ENCODE measurements around the gene DPF3.

DNA sequence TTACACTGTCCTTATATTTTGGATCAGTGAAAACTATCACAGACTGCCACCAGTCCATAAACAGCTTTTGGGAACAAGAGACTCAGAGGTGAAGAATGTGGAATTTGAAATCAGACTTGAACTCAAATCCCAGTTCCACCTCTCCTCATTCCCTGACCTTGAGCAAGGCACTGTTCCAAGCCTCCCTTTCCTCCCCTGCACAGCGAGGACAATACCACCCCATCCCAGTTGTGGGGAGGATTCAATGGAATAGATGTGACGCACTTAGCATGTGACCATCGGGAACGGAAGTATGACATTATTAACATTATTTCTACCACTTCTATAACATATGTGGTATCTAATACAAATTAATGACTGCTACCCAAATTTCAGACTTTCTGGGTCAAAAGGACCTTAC lies 63.5 kb downstream of the DPF3 start:
- TF ChIP-seq, protein P1, sequence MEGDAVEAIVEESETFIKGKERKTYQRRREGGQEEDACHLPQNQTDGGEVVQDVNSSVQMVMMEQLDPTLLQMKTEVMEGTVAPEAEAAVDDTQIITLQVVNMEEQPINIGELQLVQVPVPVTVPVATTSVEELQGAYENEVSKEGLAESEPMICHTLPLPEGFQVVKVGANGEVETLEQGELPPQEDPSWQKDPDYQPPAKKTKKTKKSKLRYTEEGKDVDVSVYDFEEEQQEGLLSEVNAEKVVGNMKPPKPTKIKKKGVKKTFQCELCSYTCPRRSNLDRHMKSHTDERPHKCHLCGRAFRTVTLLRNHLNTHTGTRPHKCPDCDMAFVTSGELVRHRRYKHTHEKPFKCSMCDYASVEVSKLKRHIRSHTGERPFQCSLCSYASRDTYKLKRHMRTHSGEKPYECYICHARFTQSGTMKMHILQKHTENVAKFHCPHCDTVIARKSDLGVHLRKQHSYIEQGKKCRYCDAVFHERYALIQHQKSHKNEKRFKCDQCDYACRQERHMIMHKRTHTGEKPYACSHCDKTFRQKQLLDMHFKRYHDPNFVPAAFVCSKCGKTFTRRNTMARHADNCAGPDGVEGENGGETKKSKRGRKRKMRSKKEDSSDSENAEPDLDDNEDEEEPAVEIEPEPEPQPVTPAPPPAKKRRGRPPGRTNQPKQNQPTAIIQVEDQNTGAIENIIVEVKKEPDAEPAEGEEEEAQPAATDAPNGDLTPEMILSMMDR (IDR thresholded peaks at IDR 0.05): no peak
- TF ChIP-seq POLR2A (IDR thresholded peaks at IDR 0.05): no peak

Measured in right lobe of liver (tissue), 4 donors.